GM10248 (cell line): Measurements from ENCODE around the gene AP1AR.
"Not testable (repeated sequence)": the region's sequence is repeated elsewhere in the genome, so short reads cannot be mapped to it uniquely, and the experiment has no call there.

Experiments
- CTCF ChIA-PET: fragments of 300-600 bp; sonication (Branson Sonifier 250); formaldehyde crosslinking; extraction: SDS; loops from one replicate; lab custom pipeline; 2021; ENCODE audit warnings: antibody characterized with exemption; lab: Yijun Ruan, JAX
- POLR2A ChIA-PET: fragments of 350-650 bp; sonication (Branson Sonifier 250); formaldehyde crosslinking; extraction: SDS; loops from one replicate; lab custom pipeline; 2020; ENCODE audit warnings: antibody characterized with exemption; lab: Yijun Ruan, JAX
- DNase-seq: peaks from one replicate; pipeline ENCODE4 v3.0.0; 2012; ENCODE audit errors: extremely low spot score
- TF ChIP-seq, protein P1 (sequence below): IDR thresholded peaks from 2 replicates; pipeline ENCODE4 v1.5.1; 2012; ENCODE audit warnings: mild to moderate bottlenecking, low read depth; ENCODE audit errors: extremely low read depth, missing control alignments, control extremely low read depth

AP1AR gene

GRCh38 chr4:112296949-112297880, 65.6 kb downstream of the AP1AR start, which contains the start of gene ALPK1:
Gene ALPK1, plus strand, starts transcription at chr4:112297369.
- no peak for DNase-seq
- TF ChIP-seq, protein P1, sequence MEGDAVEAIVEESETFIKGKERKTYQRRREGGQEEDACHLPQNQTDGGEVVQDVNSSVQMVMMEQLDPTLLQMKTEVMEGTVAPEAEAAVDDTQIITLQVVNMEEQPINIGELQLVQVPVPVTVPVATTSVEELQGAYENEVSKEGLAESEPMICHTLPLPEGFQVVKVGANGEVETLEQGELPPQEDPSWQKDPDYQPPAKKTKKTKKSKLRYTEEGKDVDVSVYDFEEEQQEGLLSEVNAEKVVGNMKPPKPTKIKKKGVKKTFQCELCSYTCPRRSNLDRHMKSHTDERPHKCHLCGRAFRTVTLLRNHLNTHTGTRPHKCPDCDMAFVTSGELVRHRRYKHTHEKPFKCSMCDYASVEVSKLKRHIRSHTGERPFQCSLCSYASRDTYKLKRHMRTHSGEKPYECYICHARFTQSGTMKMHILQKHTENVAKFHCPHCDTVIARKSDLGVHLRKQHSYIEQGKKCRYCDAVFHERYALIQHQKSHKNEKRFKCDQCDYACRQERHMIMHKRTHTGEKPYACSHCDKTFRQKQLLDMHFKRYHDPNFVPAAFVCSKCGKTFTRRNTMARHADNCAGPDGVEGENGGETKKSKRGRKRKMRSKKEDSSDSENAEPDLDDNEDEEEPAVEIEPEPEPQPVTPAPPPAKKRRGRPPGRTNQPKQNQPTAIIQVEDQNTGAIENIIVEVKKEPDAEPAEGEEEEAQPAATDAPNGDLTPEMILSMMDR, result no peak
- ChIA-PET POLR2A (interaction anchor here (0.7 kb wide), 2 partner anchors 220 to 227 kb away, joined by 3 read pairs; no protein-coding TSS in a partner anchor), CTCF (interaction anchor here (0.8 to 3.5 kb wide), 4 partner anchors 11 to 24 kb away, joined by 3 to 10 read pairs (median 4); partner anchors contain the start of gene TIFA)

- DNase-seq, result no peak
- POLR2A ChIA-PET, result no interaction called here
- TF ChIP-seq, protein P1, result no peak
- CTCF ChIA-PET, result interaction anchor here (0.9 to 3.5 kb wide), 9 partner anchors 8 to 225 kb away, joined by 3 to 12 read pairs (median 4); no protein-coding TSS in a partner anchor
These were observed 68.1 kb downstream of the AP1AR start for GRCh38 chr4:112299721-112300120.

DNA sequence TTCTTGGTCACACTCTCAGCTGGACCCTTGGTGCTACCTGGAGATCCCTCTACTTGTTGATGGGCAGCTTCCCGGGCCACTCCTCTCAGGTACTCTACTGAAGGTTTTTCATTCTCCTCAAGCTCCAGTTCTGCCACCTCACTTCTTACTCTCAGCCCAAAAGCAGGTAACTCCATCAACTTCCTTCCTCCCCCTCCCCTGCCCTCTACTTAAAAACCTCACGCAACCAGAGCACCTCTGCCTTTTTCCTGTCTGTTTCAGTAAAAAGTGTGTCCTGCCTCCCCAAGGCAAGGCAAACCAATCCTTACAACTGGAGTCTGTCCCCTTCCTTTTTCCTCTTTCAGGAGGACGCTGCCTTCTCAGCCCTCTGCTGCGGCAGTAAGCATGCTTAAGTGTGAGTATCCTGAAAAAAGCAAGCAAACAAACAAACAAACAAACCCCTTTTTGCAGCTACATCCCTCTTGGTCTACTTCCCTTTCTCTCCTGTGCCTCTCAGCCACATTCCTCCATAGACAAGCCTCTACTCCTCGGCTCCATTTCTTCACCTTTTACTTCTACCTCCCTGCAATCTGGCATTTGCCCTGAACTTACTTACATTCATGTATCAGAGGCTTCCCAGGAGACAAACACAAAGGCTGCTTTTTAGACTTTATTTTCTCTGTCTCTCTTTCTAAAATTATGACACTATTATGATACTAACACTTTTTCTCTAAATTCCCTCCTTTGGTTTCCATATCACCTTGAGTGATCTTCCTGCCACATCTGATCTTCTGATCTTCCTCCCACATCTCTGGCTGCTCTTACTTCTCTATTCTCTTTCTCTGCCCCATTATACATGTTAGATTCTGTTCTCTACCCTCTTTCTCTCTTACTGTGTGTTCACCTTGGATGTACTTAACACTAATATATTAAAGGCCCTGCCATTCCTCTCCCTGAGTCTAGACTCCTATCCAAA, 71.0 kb downstream of the AP1AR start:
- ChIA-PET CTCF (interaction anchor here (0.7 to 1.9 kb wide), 3 partner anchors 9 to 26 kb away, joined by 3 to 11 read pairs (median 4); partner anchors contain the start of gene TIFA), POLR2A (interaction anchor here (1.1 kb wide), 1 partner anchor 40 kb away, joined by 3 read pairs; no protein-coding TSS in a partner anchor)
- DNase-seq, result no peak
- TF ChIP-seq, protein P1, result no peak

GRCh38 chr4:112305477-112305876, 73.9 kb downstream of the AP1AR start:
- POLR2A ChIA-PET, result not testable (repeated sequence)

GRCh38 chr4:112309263-112309791, 77.7 kb downstream of the AP1AR start:
- CTCF ChIA-PET, result interaction anchor here (0.7 to 4.4 kb wide), 8 partner anchors 9 to 114 kb away, joined by 3 to 22 read pairs (median 5); partner anchors contain the start of genes ALPK1 and TIFA
- POLR2A ChIA-PET, DNase-seq: not testable (repeated sequence)

More at GRCh38 chr4:112305477-112305876, 73.9 kb downstream of the AP1AR start:
- CTCF ChIA-PET, DNase-seq: not testable (repeated sequence)

- ChIA-PET POLR2A (interaction anchor here (1.7 kb wide), 1 partner anchor 32 kb away, joined by 9 read pairs; no protein-coding TSS in a partner anchor), CTCF (interaction anchor here (0.7 to 4.4 kb wide), 11 partner anchors 9 to 212 kb away, joined by 3 to 22 read pairs (median 6); partner anchors contain the start of gene TIFA)
- TF ChIP-seq, protein P1, result no peak
- DNase-seq, result no peak
These were observed 79.9 kb downstream of the AP1AR start for GRCh38 chr4:112311516-112311915.
